Esophagus muscularis mucosa (tissue), 4 donors: Measurements from ENCODE around the gene ACAA1. TPM values are rescaled to one million over a fixed set of nuclear protein-coding genes. Genes with fewer than 3 reads are reported as not detected.
"Not testable (repeated sequence)": the region's sequence is repeated elsewhere in the genome, so short reads cannot be mapped to it uniquely, and the experiment has no call there.

Experiments
- DNase-seq: peaks from one replicate; pipeline ENCODE4 v3.0.0-alpha.2; 2017; ENCODE audit errors: extremely low spot score
- H3K27ac ChIP-seq, 4 donors: fragments of 200-600 bp; sonication (generic); replicated peaks in 1 of 4; 1 replicate in 3 of 4; 2 replicates in 1 of 4; pipeline ENCODE4 v1.5.1; 2016 to 2019; ENCODE audit warnings: mild to moderate bottlenecking in 1 of 4
- H3K27me3 ChIP-seq, 4 donors: fragments of 200-600 bp; sonication (generic); one replicate each; pipeline versions ENCODE4 v1.5.1 to v1.6.0; 2016 to 2019
- H3K36me3 ChIP-seq, 4 donors: fragments of 200-600 bp; sonication (generic); one replicate each; pipeline ENCODE4 v1.5.1; 2016 to 2019
- H3K4me1 ChIP-seq, 4 donors: fragments of 200-600 bp; sonication (generic); one replicate each; pipeline ENCODE4 v1.5.1; 2016 to 2019
- H3K4me3 ChIP-seq, 4 donors: fragments of 200-600 bp; sonication (generic); 1 replicate in 2 of 4; 2 replicates in 2 of 4; pipeline ENCODE4 v1.5.1; 2016 to 2019; ENCODE audit warnings: mild to moderate bottlenecking in 4 of 4, moderate library complexity in 1 of 4
- H3K9me3 ChIP-seq, 4 donors: fragments of 200-600 bp; sonication (generic); 1 replicate in 3 of 4; 2 replicates in 1 of 4; pipeline ENCODE4 v1.5.1; 2016 to 2019
- EP300 ChIP-seq: sonication (generic); formaldehyde crosslinking; IDR thresholded peaks from one replicate; pipeline ENCODE4 v1.6.1; 2017; ENCODE audit warnings: antibody characterized with exemption
- POLR2A ChIP-seq: fragments of 450-650 bp; IDR thresholded peaks from one replicate; pipeline ENCODE4 v1.6.1; 2017; ENCODE audit warnings: antibody characterized with exemption, moderate library complexity, mild to moderate bottlenecking, low read depth
- POLR2AphosphoS5 ChIP-seq, 2 donors: sonication (generic); formaldehyde crosslinking; IDR thresholded peaks; one replicate each; pipeline ENCODE4 v1.6.1; 2017; ENCODE audit warnings: antibody characterized with exemption in 2 of 2
- WGBS: methylation state at CpG from one replicate; pipeline ENCODE4 v1.1.5; 2018; 5-methylcytosine and 5-hydroxymethylcytosine counted together
- intact Hi-C: fragments of 100-400 bp; cut with DNase I; formaldehyde crosslinking; loops from one replicate; pipeline ENCODE4 v1.15.1; 2023
- total RNA-seq, 4 donors: library from RNA; depleted of rRNA; stranded (reverse); fragments of >200 nt; gene quantifications; one replicate each; pipeline versions ENCODE4 v1.1.0 to v1.2.1, GENCODE V29; 2016
- TF ChIP-seq, protein P1 (sequence below), 3 experiments: fragments of 200-600 bp in 2 of 3; fragments of 450-650 bp in 1 of 3; sonication (generic) in 2 of 3; IDR thresholded peaks; one replicate each; pipeline ENCODE4 v1.5.1; 2017 to 2019; ENCODE audit warnings: antibody characterized with exemption in 3 of 3, mild to moderate bottlenecking in 2 of 3, moderate library complexity in 1 of 3

Gene ACAA1
- total RNA-seq, 4 donors from 2014 or later = 31.3 to 49.4 (median 39.1) TPM

DNA sequence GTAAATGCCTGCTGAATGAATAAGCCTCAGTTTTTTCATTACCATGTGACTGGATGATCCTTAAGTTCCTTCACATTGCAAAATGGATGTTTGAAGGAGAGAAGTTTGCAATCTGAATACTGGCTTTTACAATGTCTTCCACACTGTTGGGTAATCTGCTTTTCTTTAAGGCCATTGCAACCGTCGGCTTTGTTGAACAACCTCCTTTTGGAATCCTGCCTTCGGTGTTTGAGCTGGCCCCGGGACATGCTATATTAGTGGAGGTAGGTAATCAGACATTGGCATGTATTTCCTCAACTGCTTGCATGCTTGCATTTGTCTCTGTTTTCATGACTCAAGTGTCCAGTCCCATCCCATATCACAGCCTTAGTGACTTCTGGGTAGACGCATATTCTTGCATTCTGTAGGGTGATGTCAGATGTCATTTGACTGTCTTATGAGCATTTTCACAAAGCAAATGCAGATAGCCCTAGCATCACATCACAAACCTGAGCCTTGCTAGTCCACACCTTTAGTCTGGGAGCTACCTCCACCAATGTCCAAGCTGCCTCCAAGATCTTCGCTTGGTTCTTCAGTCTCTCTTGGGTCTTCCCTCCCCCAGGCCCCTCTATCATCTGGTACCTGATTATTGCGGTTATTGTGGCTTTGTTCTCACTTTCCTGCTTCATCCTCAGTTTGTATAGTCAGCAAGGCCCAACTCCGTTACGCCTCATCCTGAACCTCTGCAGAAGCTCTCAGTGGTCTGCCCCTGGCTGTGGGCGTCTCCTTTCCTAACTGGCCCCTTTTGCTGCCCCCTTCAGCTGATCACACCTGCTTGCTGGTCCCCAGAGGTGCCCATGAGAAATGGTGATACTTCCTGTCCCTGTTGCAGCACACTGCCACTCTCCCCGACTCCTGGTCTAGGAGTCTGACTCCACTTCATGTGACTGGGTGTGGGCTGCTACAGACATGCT, 48.5 kb downstream of the ACAA1 start:
- Histone ChIP-seq H3K27ac (no peak overlapping the region), H3K9me3 (peaks cover 0 to 25% (median 0%) of the 10 kb centered on the region in 4 donors), H3K4me3 (no peak overlapping the region), H3K27me3 (no peaks in the 10 kb centered on the region), H3K36me3 (no peaks in the 10 kb centered on the region), H3K4me1 (no peaks in the 10 kb centered on the region)
- no peak for DNase-seq
- 96% methylated on average over 11 of the region's 11 CpGs for WGBS
- no peak for TF ChIP-seq EP300
- TF ChIP-seq POLR2AphosphoS5 (IDR thresholded peaks at IDR 0.05) = no peak
- TF ChIP-seq, protein P1, sequence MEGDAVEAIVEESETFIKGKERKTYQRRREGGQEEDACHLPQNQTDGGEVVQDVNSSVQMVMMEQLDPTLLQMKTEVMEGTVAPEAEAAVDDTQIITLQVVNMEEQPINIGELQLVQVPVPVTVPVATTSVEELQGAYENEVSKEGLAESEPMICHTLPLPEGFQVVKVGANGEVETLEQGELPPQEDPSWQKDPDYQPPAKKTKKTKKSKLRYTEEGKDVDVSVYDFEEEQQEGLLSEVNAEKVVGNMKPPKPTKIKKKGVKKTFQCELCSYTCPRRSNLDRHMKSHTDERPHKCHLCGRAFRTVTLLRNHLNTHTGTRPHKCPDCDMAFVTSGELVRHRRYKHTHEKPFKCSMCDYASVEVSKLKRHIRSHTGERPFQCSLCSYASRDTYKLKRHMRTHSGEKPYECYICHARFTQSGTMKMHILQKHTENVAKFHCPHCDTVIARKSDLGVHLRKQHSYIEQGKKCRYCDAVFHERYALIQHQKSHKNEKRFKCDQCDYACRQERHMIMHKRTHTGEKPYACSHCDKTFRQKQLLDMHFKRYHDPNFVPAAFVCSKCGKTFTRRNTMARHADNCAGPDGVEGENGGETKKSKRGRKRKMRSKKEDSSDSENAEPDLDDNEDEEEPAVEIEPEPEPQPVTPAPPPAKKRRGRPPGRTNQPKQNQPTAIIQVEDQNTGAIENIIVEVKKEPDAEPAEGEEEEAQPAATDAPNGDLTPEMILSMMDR (IDR thresholded peaks at IDR 0.05) = no peak
- TF ChIP-seq POLR2A = no peak
- intact Hi-C loops = no loop called here

DNA sequence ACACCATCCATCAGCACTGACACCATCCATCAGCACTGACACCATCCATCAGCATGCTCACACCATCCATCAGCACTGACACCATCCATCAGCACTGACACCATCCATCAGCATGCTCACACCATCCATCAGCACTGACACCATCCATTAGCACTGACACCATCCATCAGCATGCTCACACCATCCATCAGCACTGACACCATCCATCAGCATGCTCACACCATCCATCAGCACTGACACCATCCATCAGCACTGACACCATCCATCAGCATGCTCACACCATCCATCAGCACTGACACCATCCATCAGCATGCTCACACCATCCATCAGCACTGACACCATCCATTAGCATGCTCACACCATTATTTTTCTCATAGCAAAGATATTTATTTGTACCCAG, 49.6 kb downstream of the ACAA1 start:
- H3K36me3 ChIP-seq, H3K27ac ChIP-seq, H3K27me3 ChIP-seq, H3K4me1 ChIP-seq, H3K4me3 ChIP-seq, DNase-seq, intact Hi-C loops: not testable (repeated sequence)
- peaks cover 0 to 25% (median 0%) of the 10 kb centered on the region in 4 donors for H3K9me3 ChIP-seq

DNA sequence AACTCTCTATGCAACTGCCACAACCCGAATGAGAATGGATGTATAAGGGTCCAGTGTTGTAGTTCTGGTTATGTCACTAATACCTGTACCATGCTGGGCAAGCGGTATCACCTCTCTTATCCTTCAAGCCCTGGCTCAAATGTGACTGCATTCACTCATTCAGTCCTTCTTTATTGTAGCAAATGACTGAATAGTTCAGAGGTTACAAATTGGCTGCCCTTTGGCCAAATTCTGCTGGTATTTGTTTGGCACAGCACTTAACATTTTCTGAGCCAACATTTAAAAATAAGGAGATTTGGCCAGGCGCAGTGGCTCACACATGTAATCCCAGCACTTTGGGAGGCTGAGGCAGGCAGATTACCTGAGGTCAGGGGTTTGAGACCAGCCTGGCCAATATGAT, 50.4 kb downstream of the ACAA1 start:
- TF ChIP-seq EP300 = no peak
- TF ChIP-seq POLR2AphosphoS5 (IDR thresholded peaks at IDR 0.05) = no peak
- TF ChIP-seq, protein P1 (IDR thresholded peaks at IDR 0.05) = no peak
- TF ChIP-seq POLR2A = no peak
- no peak overlapping the region for H3K4me3 ChIP-seq
- no peak for DNase-seq
- H3K9me3 ChIP-seq = peaks cover 0 to 25% (median 0%) of the 10 kb centered on the region in 4 donors
- H3K36me3 ChIP-seq = no peaks in the 10 kb centered on the region
- H3K4me1 ChIP-seq = no peaks in the 10 kb centered on the region
- 93% methylated on average over 3 of the region's 3 CpGs for WGBS
- intact Hi-C loops = no loop called here
- no peaks in the 10 kb centered on the region for H3K27me3 ChIP-seq
- H3K27ac ChIP-seq = no peak overlapping the region

DNA sequence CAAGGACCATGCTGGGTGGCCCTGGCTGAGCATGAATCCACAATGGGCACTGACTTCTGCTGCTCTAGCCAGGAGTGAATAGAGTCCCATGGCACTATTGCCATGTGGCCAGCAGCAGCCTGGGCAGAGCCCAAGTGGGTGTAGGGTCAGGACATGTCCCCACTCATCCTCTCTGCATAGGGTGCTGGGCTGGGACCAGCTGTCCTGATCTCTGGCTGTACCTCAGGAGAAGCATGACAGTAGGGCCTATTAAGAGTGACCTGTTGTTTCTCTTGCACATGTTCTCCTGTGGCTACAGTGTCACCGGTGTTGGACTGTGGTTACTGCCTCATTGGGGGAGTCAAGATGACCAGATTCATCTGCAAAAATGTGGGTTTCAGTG, 51.0 kb downstream of the ACAA1 start:
- Histone ChIP-seq H3K27me3 (no peaks in the 10 kb centered on the region), H3K36me3 (no peaks in the 10 kb centered on the region), H3K4me3 (no peak overlapping the region), H3K4me1 (no peaks in the 10 kb centered on the region), H3K9me3 (peaks cover 0 to 25% (median 0%) of the 10 kb centered on the region in 4 donors), H3K27ac (no peak overlapping the region)
- TF ChIP-seq POLR2AphosphoS5 (IDR thresholded peaks at IDR 0.05) = no peak
- TF ChIP-seq, protein P1 (IDR thresholded peaks at IDR 0.05) = no peak
- TF ChIP-seq EP300 = no peak
- no peak for TF ChIP-seq POLR2A
- intact Hi-C loops = no loop called here
- no peak for DNase-seq
- 57% methylated on average over 1 of the region's 1 CpG for WGBS

DNA sequence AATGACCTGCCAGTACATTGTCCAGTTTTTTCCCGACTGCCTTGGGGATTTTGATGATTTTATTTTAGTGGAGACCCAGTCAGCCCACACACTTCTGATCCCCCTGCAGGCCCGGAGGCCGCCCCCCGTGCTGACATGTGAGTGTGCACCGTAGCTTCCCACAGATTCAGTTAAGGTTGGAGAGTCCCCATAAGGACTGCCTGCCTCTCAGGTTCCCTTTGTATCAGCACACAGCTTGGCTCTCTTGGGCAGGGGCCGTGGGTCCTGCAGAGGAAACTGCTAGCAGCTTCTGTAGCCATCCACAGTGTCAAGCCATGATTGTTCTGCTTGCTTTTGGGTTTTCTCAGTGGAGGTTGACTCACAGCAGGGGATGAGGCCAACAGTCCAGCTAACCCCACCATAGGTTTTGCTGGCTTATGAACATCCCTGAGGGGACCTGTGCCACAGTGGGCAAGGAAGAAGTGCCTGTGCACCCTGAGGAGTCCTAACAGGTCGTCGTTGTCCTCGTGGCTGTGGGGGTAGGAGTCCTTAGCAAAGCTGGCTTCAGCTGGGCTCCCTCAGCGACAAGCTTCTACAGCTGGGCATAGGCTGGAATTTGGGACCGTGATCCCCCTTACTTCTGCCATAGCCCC, 51.5 kb downstream of the ACAA1 start:
- TF ChIP-seq POLR2A (no peak), EP300 (no peak), POLR2AphosphoS5 (IDR thresholded peaks at IDR 0.05) (no peak)
- TF ChIP-seq, protein P1 (IDR thresholded peaks at IDR 0.05) = no peak

More for the DNA sequence above, 51.5 kb downstream of the ACAA1 start:
- no peaks in the 10 kb centered on the region for H3K27me3 ChIP-seq
- intact Hi-C loops = no loop called here
- no peaks in the 10 kb centered on the region for H3K36me3 ChIP-seq
- H3K4me3 ChIP-seq = no peak overlapping the region
- H3K27ac ChIP-seq = no peak overlapping the region
- WGBS = 84% methylated on average over 6 of the region's 11 CpGs
- H3K4me1 ChIP-seq = no peaks in the 10 kb centered on the region
- H3K9me3 ChIP-seq = peaks cover 0 to 25% (median 0%) of the 10 kb centered on the region in 4 donors
- no peak for DNase-seq
